ENCODE results near the gene DSPP. TPM values are rescaled to one million over a fixed set of nuclear protein-coding genes. Genes with fewer than 3 reads are reported as not detected.

DSPP gene
- total RNA-seq, 1 experiment from 2014 or later: not detected

DNA sequence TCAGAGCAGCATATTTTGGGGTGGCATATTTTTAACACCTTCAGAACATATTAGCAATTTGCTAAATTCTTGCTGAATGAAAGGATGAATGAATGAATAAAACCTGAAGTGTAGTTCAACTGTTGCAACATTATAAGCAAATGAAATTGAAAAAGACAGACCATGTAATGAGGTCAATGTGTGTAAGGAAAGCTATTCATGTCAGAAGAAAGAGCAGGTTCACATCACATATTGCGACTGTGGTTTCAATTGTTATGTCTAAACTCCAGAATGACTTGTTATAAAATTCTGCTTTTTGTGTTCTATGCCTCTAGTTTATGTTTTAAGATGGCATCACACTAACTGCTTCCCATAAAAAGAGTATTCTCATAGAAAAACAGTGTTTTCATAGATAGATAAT lies 32.9 kb upstream of the DSPP start:
- intact Hi-C loops (cut with micrococcal nuclease; ENCODE audit: unreplicated experiment): no loop called here
- in situ Hi-C loops (cut with HindIII; ENCODE audit: low pct_unique_long_range_greater_than_20kb, low sequenced_read_pairs): no loop called here
- H3K27ac ChIP-seq (ENCODE audit: low read length): no peak overlapping the region
- no peak overlapping the region for H3K4me3 ChIP-seq (ENCODE audit: low read depth in 2 of 2, low read length in 2 of 2)
- DNase-seq (ENCODE audit: low read depth, low spot score) (no peak), ATAC-seq (no peak)
- no peaks in the 10 kb centered on the region for H3K36me3 ChIP-seq (ENCODE audit: control insufficient read depth, insufficient read depth, low read length)
- TF ChIP-seq REST (IDR thresholded peaks at IDR 0.05; ENCODE audit: insufficient read depth in 1 of 2, low read depth in 2 of 2, low read length in 1 of 2) (no peak), TCF7L2 (IDR thresholded peaks at IDR 0.05; ENCODE audit: low read depth, low read length) (no peak), POLR2AphosphoS5 (IDR thresholded peaks at IDR 0.05; ENCODE audit: low read depth, low read length) (no peak)
- no TSS peak for BruUV-seq (replicated peaks)
- no peaks in the 10 kb centered on the region for H3K4me1 ChIP-seq (ENCODE audit: control insufficient read depth, insufficient read depth, low read length)
- H3K9me3 ChIP-seq (ENCODE audit: control insufficient read depth, insufficient read depth, low read depth, low read length): no peaks in the 10 kb centered on the region
- CTCF ChIA-PET: no interaction called here
- H3K27me3 ChIP-seq (ENCODE audit: control insufficient read depth, insufficient read depth, low read length): no peaks in the 10 kb centered on the region
- POLR2A ChIA-PET: no interaction called here

- Histone ChIP-seq H3K4me1 (ENCODE audit: control insufficient read depth, insufficient read depth, low read length) (no peaks in the 10 kb centered on the region), H3K9me3 (ENCODE audit: control insufficient read depth, insufficient read depth, low read depth, low read length) (no peaks in the 10 kb centered on the region), H3K36me3 (ENCODE audit: control insufficient read depth, insufficient read depth, low read length) (no peaks in the 10 kb centered on the region), H3K27me3 (ENCODE audit: control insufficient read depth, insufficient read depth, low read length) (no peaks in the 10 kb centered on the region), H3K27ac (ENCODE audit: low read length) (no peak overlapping the region), H3K4me3 (ENCODE audit: low read depth in 2 of 2, low read length in 2 of 2) (no peak overlapping the region)
- BruUV-seq (replicated peaks): no TSS peak
- ChIA-PET CTCF (no interaction called here), POLR2A (no interaction called here)
- intact Hi-C loops (cut with micrococcal nuclease; ENCODE audit: unreplicated experiment) (no loop called here), in situ Hi-C loops (cut with HindIII; ENCODE audit: low pct_unique_long_range_greater_than_20kb, low sequenced_read_pairs) (no loop called here)
- ATAC-seq: no peak
- TF ChIP-seq TCF7L2 (IDR thresholded peaks at IDR 0.05; ENCODE audit: low read depth, low read length): no peak
- no peak for TF ChIP-seq POLR2AphosphoS5 (IDR thresholded peaks at IDR 0.05; ENCODE audit: low read depth, low read length)
- DNase-seq (ENCODE audit: low read depth, low spot score): no peak
Measured at GRCh38 chr4:87575983-87576382, 32.3 kb upstream of the DSPP start.

- Histone ChIP-seq H3K4me1 (ENCODE audit: control insufficient read depth, insufficient read depth, low read length) (no peaks in the 10 kb centered on the region), H3K9me3 (ENCODE audit: control insufficient read depth, insufficient read depth, low read depth, low read length) (no peaks in the 10 kb centered on the region), H3K36me3 (ENCODE audit: control insufficient read depth, insufficient read depth, low read length) (no peaks in the 10 kb centered on the region), H3K27me3 (ENCODE audit: control insufficient read depth, insufficient read depth, low read length) (no peaks in the 10 kb centered on the region), H3K27ac (ENCODE audit: low read length) (no peak overlapping the region), H3K4me3 (ENCODE audit: low read depth in 2 of 2, low read length in 2 of 2) (no peak overlapping the region)
- POLR2A ChIA-PET: no interaction called here
- DNase-seq (ENCODE audit: low read depth, low spot score): no peak
- TF ChIP-seq, protein P1, sequence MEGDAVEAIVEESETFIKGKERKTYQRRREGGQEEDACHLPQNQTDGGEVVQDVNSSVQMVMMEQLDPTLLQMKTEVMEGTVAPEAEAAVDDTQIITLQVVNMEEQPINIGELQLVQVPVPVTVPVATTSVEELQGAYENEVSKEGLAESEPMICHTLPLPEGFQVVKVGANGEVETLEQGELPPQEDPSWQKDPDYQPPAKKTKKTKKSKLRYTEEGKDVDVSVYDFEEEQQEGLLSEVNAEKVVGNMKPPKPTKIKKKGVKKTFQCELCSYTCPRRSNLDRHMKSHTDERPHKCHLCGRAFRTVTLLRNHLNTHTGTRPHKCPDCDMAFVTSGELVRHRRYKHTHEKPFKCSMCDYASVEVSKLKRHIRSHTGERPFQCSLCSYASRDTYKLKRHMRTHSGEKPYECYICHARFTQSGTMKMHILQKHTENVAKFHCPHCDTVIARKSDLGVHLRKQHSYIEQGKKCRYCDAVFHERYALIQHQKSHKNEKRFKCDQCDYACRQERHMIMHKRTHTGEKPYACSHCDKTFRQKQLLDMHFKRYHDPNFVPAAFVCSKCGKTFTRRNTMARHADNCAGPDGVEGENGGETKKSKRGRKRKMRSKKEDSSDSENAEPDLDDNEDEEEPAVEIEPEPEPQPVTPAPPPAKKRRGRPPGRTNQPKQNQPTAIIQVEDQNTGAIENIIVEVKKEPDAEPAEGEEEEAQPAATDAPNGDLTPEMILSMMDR (IDR thresholded peaks at IDR 0.05): no peak
- TF ChIP-seq POLR2AphosphoS5 (IDR thresholded peaks at IDR 0.05; ENCODE audit: low read depth, low read length) (no peak), SIN3A (IDR thresholded peaks at IDR 0.05; ENCODE audit: borderline replicate concordance, insufficient read depth, low read depth, low read length) (no peak), REST (IDR thresholded peaks at IDR 0.05; ENCODE audit: insufficient read depth in 1 of 2, low read depth in 2 of 2, low read length in 1 of 2) (no peak), TCF7L2 (IDR thresholded peaks at IDR 0.05; ENCODE audit: low read depth, low read length) (no peak)
- in situ Hi-C loops (cut with HindIII; ENCODE audit: low pct_unique_long_range_greater_than_20kb, low sequenced_read_pairs) (no loop called here), intact Hi-C loops (cut with micrococcal nuclease; ENCODE audit: unreplicated experiment) (no loop called here)
- no peak for ATAC-seq
- CTCF ChIA-PET: no interaction called here
- no TSS peak for BruUV-seq (replicated peaks)
Measured at GRCh38 chr4:87579478-87579877, 28.9 kb upstream of the DSPP start.
